Esophagus muscularis mucosa (tissue), 4 donors: ENCODE results near the gene PXMP4.

Experiments used
- EP300 ChIP-seq: sonication (generic); formaldehyde crosslinking; IDR thresholded peaks from one replicate; pipeline ENCODE4 v1.6.1; 2017; ENCODE audit warnings: antibody characterized with exemption
- POLR2A ChIP-seq: fragments of 450-650 bp; IDR thresholded peaks from one replicate; pipeline ENCODE4 v1.6.1; 2017; ENCODE audit warnings: antibody characterized with exemption, moderate library complexity, mild to moderate bottlenecking, low read depth
- POLR2AphosphoS5 ChIP-seq, 2 donors: sonication (generic); formaldehyde crosslinking; IDR thresholded peaks; one replicate each; pipeline ENCODE4 v1.6.1; 2017; ENCODE audit warnings: antibody characterized with exemption in 2 of 2
- TF ChIP-seq, protein P1 (sequence below), 3 experiments: fragments of 200-600 bp in 2 of 3; fragments of 450-650 bp in 1 of 3; sonication (generic) in 2 of 3; IDR thresholded peaks; one replicate each; pipeline ENCODE4 v1.5.1; 2017 to 2019; ENCODE audit warnings: antibody characterized with exemption in 3 of 3, mild to moderate bottlenecking in 2 of 3, moderate library complexity in 1 of 3

DNA sequence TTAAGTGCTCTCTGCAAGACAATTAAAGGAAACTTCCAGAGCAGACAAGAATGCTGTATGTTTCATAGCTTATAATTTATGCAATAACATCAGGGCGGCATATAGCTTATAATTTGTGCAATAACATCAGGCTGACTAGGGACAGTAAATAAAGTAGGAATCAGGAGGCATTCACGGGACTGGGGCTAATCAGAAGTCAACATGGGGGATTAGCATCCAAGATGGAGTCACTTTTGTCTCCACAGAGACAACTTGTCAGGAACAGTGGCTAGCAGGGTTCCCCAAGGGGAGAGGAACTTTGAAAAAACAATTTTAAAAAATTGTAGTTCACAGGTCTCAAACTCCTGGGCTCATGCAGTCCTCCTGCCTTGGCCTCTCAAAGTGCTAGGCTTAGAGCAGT lies 8.4 kb upstream of the PXMP4 start:
- TF ChIP-seq, protein P1, sequence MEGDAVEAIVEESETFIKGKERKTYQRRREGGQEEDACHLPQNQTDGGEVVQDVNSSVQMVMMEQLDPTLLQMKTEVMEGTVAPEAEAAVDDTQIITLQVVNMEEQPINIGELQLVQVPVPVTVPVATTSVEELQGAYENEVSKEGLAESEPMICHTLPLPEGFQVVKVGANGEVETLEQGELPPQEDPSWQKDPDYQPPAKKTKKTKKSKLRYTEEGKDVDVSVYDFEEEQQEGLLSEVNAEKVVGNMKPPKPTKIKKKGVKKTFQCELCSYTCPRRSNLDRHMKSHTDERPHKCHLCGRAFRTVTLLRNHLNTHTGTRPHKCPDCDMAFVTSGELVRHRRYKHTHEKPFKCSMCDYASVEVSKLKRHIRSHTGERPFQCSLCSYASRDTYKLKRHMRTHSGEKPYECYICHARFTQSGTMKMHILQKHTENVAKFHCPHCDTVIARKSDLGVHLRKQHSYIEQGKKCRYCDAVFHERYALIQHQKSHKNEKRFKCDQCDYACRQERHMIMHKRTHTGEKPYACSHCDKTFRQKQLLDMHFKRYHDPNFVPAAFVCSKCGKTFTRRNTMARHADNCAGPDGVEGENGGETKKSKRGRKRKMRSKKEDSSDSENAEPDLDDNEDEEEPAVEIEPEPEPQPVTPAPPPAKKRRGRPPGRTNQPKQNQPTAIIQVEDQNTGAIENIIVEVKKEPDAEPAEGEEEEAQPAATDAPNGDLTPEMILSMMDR (IDR thresholded peaks at IDR 0.05): no peak
- no peak for TF ChIP-seq EP300
- no peak for TF ChIP-seq POLR2A
- no peak for TF ChIP-seq POLR2AphosphoS5 (IDR thresholded peaks at IDR 0.05)
